Measurements from ENCODE around the gene CCDC157. TPM values are rescaled to one million over a fixed set of nuclear protein-coding genes. Genes with fewer than 3 reads are reported as not detected.
A peak's percentile ranks its signal among the peaks of the same experiment; 100 is the strongest.

The CCDC157 gene
- total and polyA plus RNA-seq, 2 donors: 2.1 to 3.2 TPM

GRCh38 chr22:30324014-30324730, 32.6 kb upstream of the CCDC157 start:
- no peaks in the 10 kb centered on the region for H3K9me3 ChIP-seq (ENCODE audit: control insufficient read depth in 2 of 2, insufficient read depth in 1 of 2, low read length in 1 of 2)
- peaks cover 33 to 68% of the 10 kb centered on the region in 2 donors for H3K4me1 ChIP-seq (ENCODE audit: control insufficient read depth in 2 of 2, insufficient read depth in 2 of 2, low read length in 2 of 2)
- DNase-seq (ENCODE audit: low read depth in 6 of 9, low spot score in 9 of 9): peak in 3 of 9 donors; percentile 56 to 80 (median 56)
- peak overlapping the region; percentile 44 to 46 for H3K27ac ChIP-seq (ENCODE audit: low read depth in 1 of 2, low read length in 1 of 2)
- WGBS: 28% methylated on average over 8 of the region's 8 CpGs
- no peaks in the 10 kb centered on the region for H3K27me3 ChIP-seq (ENCODE audit: control insufficient read depth in 2 of 2, insufficient read depth in 1 of 2, low read length in 1 of 2)
- peak overlapping the region; percentile 73 to 89 for H3K4me3 ChIP-seq (ENCODE audit: low read length in 2 of 2)
- peaks cover 20 to 41% of the 10 kb centered on the region in 2 donors for H3K36me3 ChIP-seq (ENCODE audit: control insufficient read depth in 2 of 2, insufficient read depth in 2 of 2, low read length in 1 of 2)

GRCh38 chr22:30325065-30325720, 31.6 kb upstream of the CCDC157 start:
- Histone ChIP-seq H3K27me3 (ENCODE audit: control insufficient read depth in 2 of 2, insufficient read depth in 1 of 2, low read length in 1 of 2) (no peaks in the 10 kb centered on the region), H3K4me1 (ENCODE audit: control insufficient read depth in 2 of 2, insufficient read depth in 2 of 2, low read length in 2 of 2) (peaks cover 33 to 58% of the 10 kb centered on the region in 2 donors), H3K36me3 (ENCODE audit: control insufficient read depth in 2 of 2, insufficient read depth in 2 of 2, low read length in 1 of 2) (peaks cover 12 to 32% of the 10 kb centered on the region in 2 donors), H3K9me3 (ENCODE audit: control insufficient read depth in 2 of 2, insufficient read depth in 1 of 2, low read length in 1 of 2) (no peaks in the 10 kb centered on the region), H3K27ac (ENCODE audit: low read depth in 1 of 2, low read length in 1 of 2) (peak overlapping the region in 1 of 2 donors; percentile 14), H3K4me3 (ENCODE audit: low read length in 2 of 2) (peak overlapping the region; percentile 73 to 89)
- WGBS: 86% methylated on average over 5 of the region's 5 CpGs
- DNase-seq (ENCODE audit: low read depth in 6 of 9, low spot score in 9 of 9): no peak

- DNase-seq (ENCODE audit: low read depth in 6 of 9, low spot score in 9 of 9): no peak
- Histone ChIP-seq H3K4me3 (ENCODE audit: low read length in 2 of 2) (peak overlapping the region; percentile 73 to 89), H3K36me3 (ENCODE audit: control insufficient read depth in 2 of 2, insufficient read depth in 2 of 2, low read length in 1 of 2) (peaks cover 9 to 30% of the 10 kb centered on the region in 2 donors), H3K4me1 (ENCODE audit: control insufficient read depth in 2 of 2, insufficient read depth in 2 of 2, low read length in 2 of 2) (peaks cover 33 to 56% of the 10 kb centered on the region in 2 donors), H3K27ac (ENCODE audit: low read depth in 1 of 2, low read length in 1 of 2) (peak overlapping the region in 1 of 2 donors; percentile 54), H3K9me3 (ENCODE audit: control insufficient read depth in 2 of 2, insufficient read depth in 1 of 2, low read length in 1 of 2) (no peaks in the 10 kb centered on the region), H3K27me3 (ENCODE audit: control insufficient read depth in 2 of 2, insufficient read depth in 1 of 2, low read length in 1 of 2) (no peaks in the 10 kb centered on the region)
- WGBS: 46% methylated on average over 14 of the region's 14 CpGs
These were observed 31.0 kb upstream of the CCDC157 start for GRCh38 chr22:30325724-30326254.

- Histone ChIP-seq H3K27me3 (ENCODE audit: control insufficient read depth in 2 of 2, insufficient read depth in 1 of 2, low read length in 1 of 2) (no peaks in the 10 kb centered on the region), H3K4me1 (ENCODE audit: control insufficient read depth in 2 of 2, insufficient read depth in 2 of 2, low read length in 2 of 2) (peaks cover 29 to 52% of the 10 kb centered on the region in 2 donors), H3K4me3 (ENCODE audit: low read length in 2 of 2) (peak overlapping the region; percentile 73 to 89), H3K27ac (ENCODE audit: low read depth in 1 of 2, low read length in 1 of 2) (peak overlapping the region; percentile 43 to 73), H3K9me3 (ENCODE audit: control insufficient read depth in 2 of 2, insufficient read depth in 1 of 2, low read length in 1 of 2) (no peaks in the 10 kb centered on the region), H3K36me3 (ENCODE audit: control insufficient read depth in 2 of 2, insufficient read depth in 2 of 2, low read length in 1 of 2) (peaks cover 9 to 30% of the 10 kb centered on the region in 2 donors)
- DNase-seq (ENCODE audit: low read depth in 6 of 9, low spot score in 9 of 9): no peak
- under 1% methylated on average over 34 of the region's 34 CpGs for WGBS
These were observed 30.5 kb upstream of the CCDC157 start for GRCh38 chr22:30326255-30326705.

GRCh38 chr22:30326706-30327362, 30.0 kb upstream of the CCDC157 start, which contains the start of gene TBC1D10A:
TSS of gene TBC1D10A (minus strand) at chr22:30326941. CDS start at chr22:30326881, 60 bp downstream.
- under 1% methylated on average over 69 of the region's 69 CpGs for WGBS
- Histone ChIP-seq H3K4me1 (ENCODE audit: control insufficient read depth in 2 of 2, insufficient read depth in 2 of 2, low read length in 2 of 2) (peaks cover 26 to 48% of the 10 kb centered on the region in 2 donors), H3K4me3 (ENCODE audit: low read length in 2 of 2) (peak within 1 kb of the TSS; percentile 73 to 89), H3K27ac (ENCODE audit: low read depth in 1 of 2, low read length in 1 of 2) (peak within 1 kb of the TSS; percentile 83 to 84), H3K9me3 (ENCODE audit: control insufficient read depth in 2 of 2, insufficient read depth in 1 of 2, low read length in 1 of 2) (no peaks in the 10 kb centered on the region), H3K36me3 (ENCODE audit: control insufficient read depth in 2 of 2, insufficient read depth in 2 of 2, low read length in 1 of 2) (peaks cover 9 to 28% of the 10 kb centered on the region in 2 donors), H3K27me3 (ENCODE audit: control insufficient read depth in 2 of 2, insufficient read depth in 1 of 2, low read length in 1 of 2) (no peaks in the 10 kb centered on the region)
- peak; percentile 78 to 97 (median 91) for DNase-seq (ENCODE audit: low read depth in 6 of 9, low spot score in 9 of 9)

GRCh38 chr22:30327864-30328345, 28.9 kb upstream of the CCDC157 start:
- H3K36me3 ChIP-seq (ENCODE audit: control insufficient read depth in 2 of 2, insufficient read depth in 2 of 2, low read length in 1 of 2): peaks cover 17 to 34% of the 10 kb centered on the region in 2 donors
- H3K4me1 ChIP-seq (ENCODE audit: control insufficient read depth in 2 of 2, insufficient read depth in 2 of 2, low read length in 2 of 2): peaks cover 26 to 43% of the 10 kb centered on the region in 2 donors
- no peak for DNase-seq (ENCODE audit: low read depth in 6 of 9, low spot score in 9 of 9)
- H3K9me3 ChIP-seq (ENCODE audit: control insufficient read depth in 2 of 2, insufficient read depth in 1 of 2, low read length in 1 of 2): no peaks in the 10 kb centered on the region
- 94% methylated on average over 5 of the region's 5 CpGs for WGBS
- no peak overlapping the region for H3K27ac ChIP-seq (ENCODE audit: low read depth in 1 of 2, low read length in 1 of 2)
- H3K4me3 ChIP-seq (ENCODE audit: low read length in 2 of 2): no peak overlapping the region
- H3K27me3 ChIP-seq (ENCODE audit: control insufficient read depth in 2 of 2, insufficient read depth in 1 of 2, low read length in 1 of 2): no peaks in the 10 kb centered on the region

GRCh38 chr22:30328466-30329049, 28.2 kb upstream of the CCDC157 start:
- WGBS: 91% methylated on average over 3 of the region's 3 CpGs

GRCh38 chr22:30332551-30332950, 24.3 kb upstream of the CCDC157 start:
- WGBS: 97% methylated on average over 5 of the region's 5 CpGs
- peaks cover 63 to 69% of the 10 kb centered on the region in 2 donors for H3K36me3 ChIP-seq (ENCODE audit: control insufficient read depth in 2 of 2, insufficient read depth in 2 of 2, low read length in 1 of 2)

More at GRCh38 chr22:30328466-30329049, 28.2 kb upstream of the CCDC157 start:
- H3K27me3 ChIP-seq (ENCODE audit: control insufficient read depth in 2 of 2, insufficient read depth in 1 of 2, low read length in 1 of 2): no peaks in the 10 kb centered on the region
- H3K4me1 ChIP-seq (ENCODE audit: control insufficient read depth in 2 of 2, insufficient read depth in 2 of 2, low read length in 2 of 2): peaks cover 26 to 36% of the 10 kb centered on the region in 2 donors
- DNase-seq (ENCODE audit: low read depth in 6 of 9, low spot score in 9 of 9): no peak
- no peak overlapping the region for H3K4me3 ChIP-seq (ENCODE audit: low read length in 2 of 2)
- H3K27ac ChIP-seq (ENCODE audit: low read depth in 1 of 2, low read length in 1 of 2): no peak overlapping the region
- no peaks in the 10 kb centered on the region for H3K9me3 ChIP-seq (ENCODE audit: control insufficient read depth in 2 of 2, insufficient read depth in 1 of 2, low read length in 1 of 2)
- H3K36me3 ChIP-seq (ENCODE audit: control insufficient read depth in 2 of 2, insufficient read depth in 2 of 2, low read length in 1 of 2): peaks cover 23 to 35% of the 10 kb centered on the region in 2 donors

More at GRCh38 chr22:30332551-30332950, 24.3 kb upstream of the CCDC157 start:
- Histone ChIP-seq H3K4me3 (ENCODE audit: low read length in 2 of 2) (no peak overlapping the region), H3K9me3 (ENCODE audit: control insufficient read depth in 2 of 2, insufficient read depth in 1 of 2, low read length in 1 of 2) (no peaks in the 10 kb centered on the region), H3K4me1 (ENCODE audit: control insufficient read depth in 2 of 2, insufficient read depth in 2 of 2, low read length in 2 of 2) (peaks cover 3 to 6% of the 10 kb centered on the region in 2 donors), H3K27ac (ENCODE audit: low read depth in 1 of 2, low read length in 1 of 2) (no peak overlapping the region), H3K27me3 (ENCODE audit: control insufficient read depth in 2 of 2, insufficient read depth in 1 of 2, low read length in 1 of 2) (no peaks in the 10 kb centered on the region)
- DNase-seq (ENCODE audit: low read depth in 6 of 9, low spot score in 9 of 9): no peak
